Subcutaneous abdominal adipose tissue (tissue), 5 donors: ENCODE data around the gene CCDC157.

Experiments
- H3K27ac ChIP-seq: one replicate; pipeline ENCODE4 v1.7.0; 2013; ENCODE audit warnings: low read depth, mild to moderate bottlenecking, inconsistent platforms, low read length, moderate library complexity
- H3K27me3 ChIP-seq, 5 donors: one replicate each; pipeline ENCODE4 v1.7.0; 2013; ENCODE audit warnings: low read length in 5 of 5, inconsistent platforms in 1 of 5; ENCODE audit not compliant: control insufficient read depth in 5 of 5, insufficient read depth in 4 of 5
- H3K36me3 ChIP-seq, 5 donors: one replicate each; pipeline ENCODE4 v1.7.0; 2013; ENCODE audit warnings: low read length in 5 of 5; ENCODE audit not compliant: control insufficient read depth in 5 of 5, insufficient read depth in 5 of 5
- H3K4me1 ChIP-seq, 5 donors: one replicate each; pipeline ENCODE4 v1.7.0; 2013; ENCODE audit warnings: low read length in 5 of 5, mild to moderate bottlenecking in 3 of 5, moderate library complexity in 1 of 5; ENCODE audit not compliant: control insufficient read depth in 5 of 5, insufficient read depth in 5 of 5
- H3K4me3 ChIP-seq, 5 donors: one replicate each; pipeline ENCODE4 v1.7.0; 2013; ENCODE audit warnings: low read length in 5 of 5, low read depth in 1 of 5
- H3K9ac ChIP-seq, 5 donors: one replicate each; pipeline ENCODE4 v1.7.0; 2013; ENCODE audit warnings: low read length in 5 of 5, mild to moderate bottlenecking in 4 of 5, moderate library complexity in 3 of 5
- H3K9me3 ChIP-seq, 5 donors: one replicate each; pipeline ENCODE4 v1.7.0; 2013; ENCODE audit warnings: low read length in 5 of 5; ENCODE audit not compliant: control insufficient read depth in 5 of 5
- donor health status: healthy.
- donor health status: healthy.
- donor health status: healthy.
- donor health status: healthy.
- donor health status: healthy.

The CCDC157 gene

DNA sequence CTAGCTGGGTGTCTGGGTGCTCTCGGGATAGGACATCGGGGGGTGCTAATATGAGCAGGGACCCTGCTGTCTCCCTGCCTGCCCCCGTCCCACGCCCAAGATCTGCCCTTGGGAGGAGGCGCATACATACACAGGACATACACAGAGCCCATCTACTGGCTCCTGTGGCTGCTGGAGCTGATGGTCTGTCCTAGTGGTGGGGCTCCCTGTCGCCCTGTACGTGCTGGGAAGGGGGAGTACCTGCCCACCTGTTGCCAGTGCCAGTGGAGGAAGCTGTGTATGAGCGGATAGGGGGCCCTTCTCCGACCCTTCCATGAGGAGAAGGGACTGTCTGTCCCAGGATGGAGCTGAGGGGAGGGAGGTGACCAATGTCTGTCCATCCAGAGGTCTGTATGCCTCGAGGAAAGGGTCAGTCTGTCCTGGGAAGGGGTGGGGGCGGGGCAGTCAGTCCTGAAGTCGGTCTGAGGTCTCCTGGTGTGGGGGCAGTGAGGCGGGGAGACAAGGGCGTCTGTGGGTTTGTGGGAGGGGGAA is 31.0 kb upstream of the CCDC157 start:
- H3K27ac ChIP-seq, result peak overlapping the region; percentile 99
- no peaks in the 10 kb centered on the region for H3K9me3 ChIP-seq
- peak overlapping the region; percentile 81 to 87 (median 81) for H3K4me3 ChIP-seq
- H3K9ac ChIP-seq, result peak overlapping the region; percentile 71 to 96 (median 90)
- peaks cover 20 to 54% (median 52%) of the 10 kb centered on the region in 5 donors for H3K4me1 ChIP-seq
- H3K27me3 ChIP-seq, result no peaks in the 10 kb centered on the region
- H3K36me3 ChIP-seq, result peaks cover 0 to 6% (median under 1%) of the 10 kb centered on the region in 5 donors

DNA sequence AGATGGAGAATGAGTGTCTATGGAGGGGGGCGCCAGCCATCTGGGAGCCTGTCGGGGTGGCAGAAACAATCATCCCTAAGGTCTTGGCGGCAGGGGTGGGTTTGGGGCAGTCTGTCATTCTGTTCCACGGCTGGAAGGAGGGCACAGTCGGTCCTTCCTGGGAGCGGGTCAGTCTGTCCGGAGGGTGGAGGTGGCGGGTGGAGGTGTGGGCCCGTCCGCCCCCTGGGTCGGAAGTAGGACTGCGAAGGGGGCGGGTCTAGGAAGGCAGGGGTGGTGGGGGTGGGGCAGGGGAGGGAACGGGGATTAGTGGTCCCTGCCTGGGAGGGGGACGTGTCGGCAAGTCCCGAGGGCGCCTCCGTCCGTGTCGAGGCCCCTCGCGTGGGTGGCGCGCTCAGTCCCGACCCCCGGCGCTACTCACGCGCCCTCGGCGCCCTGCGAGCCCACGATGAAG is 30.5 kb upstream of the CCDC157 start:
- no peaks in the 10 kb centered on the region for H3K9me3 ChIP-seq
- peaks cover 0 to 10% (median 3%) of the 10 kb centered on the region in 5 donors for H3K36me3 ChIP-seq
- H3K9ac ChIP-seq, result peak overlapping the region; percentile 74 to 96 (median 90)
- H3K4me3 ChIP-seq, result peak overlapping the region; percentile 81 to 87 (median 81)
- H3K4me1 ChIP-seq, result peaks cover 16 to 49% (median 47%) of the 10 kb centered on the region in 5 donors
- H3K27me3 ChIP-seq, result no peaks in the 10 kb centered on the region
- peak overlapping the region; percentile 99 for H3K27ac ChIP-seq

DNA sequence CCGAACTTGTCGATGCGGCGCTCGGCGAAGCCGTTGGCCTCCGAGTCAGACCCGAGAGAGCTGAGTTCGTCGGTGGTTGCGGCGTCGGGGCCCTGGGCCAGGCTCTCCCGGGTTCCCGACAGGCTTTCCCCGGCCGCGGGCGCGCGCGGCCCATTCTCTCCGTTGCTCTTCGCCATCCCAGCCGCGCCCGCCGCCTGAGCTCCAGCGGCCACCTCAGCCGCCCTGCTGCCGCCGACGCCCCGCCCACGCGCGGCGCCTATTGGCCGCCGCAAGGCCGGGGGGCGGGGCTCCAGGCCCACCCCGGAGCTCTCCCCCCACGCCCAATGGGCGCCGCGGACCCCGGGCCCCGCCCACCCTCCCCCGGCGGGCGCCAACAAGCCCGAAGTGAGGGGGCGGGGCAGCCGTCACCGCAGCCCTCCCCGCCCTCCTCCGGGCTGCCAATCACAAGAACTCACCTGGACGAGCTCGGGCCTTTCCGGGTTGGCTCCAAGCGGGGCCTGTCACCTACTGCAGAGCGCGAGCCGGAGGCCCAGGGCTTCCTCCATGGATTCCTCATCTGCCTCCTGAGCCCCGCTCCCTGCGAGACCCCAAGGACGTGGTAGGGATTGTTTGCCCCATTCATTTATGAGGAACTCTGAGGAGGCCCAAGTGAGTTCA is 30.0 kb upstream of the CCDC157 start, which contains the start of gene TBC1D10A:
TBC1D10A (minus strand) TSS at position 236 of the 657 bp plus-strand sequence; CDS start at position 176, 60 bp downstream.
- peak within 1 kb of the TSS; percentile 99 for H3K27ac ChIP-seq
- no peaks in the 10 kb centered on the region for H3K27me3 ChIP-seq
- H3K4me1 ChIP-seq, result peaks cover 14 to 44% (median 41%) of the 10 kb centered on the region in 5 donors
- peak within 1 kb of the TSS; percentile 81 to 87 (median 81) for H3K4me3 ChIP-seq
- peaks cover 0 to 12% (median 4%) of the 10 kb centered on the region in 5 donors for H3K36me3 ChIP-seq
- no peaks in the 10 kb centered on the region for H3K9me3 ChIP-seq
- H3K9ac ChIP-seq, result peak within 1 kb of the TSS; percentile 74 to 96 (median 90)

DNA sequence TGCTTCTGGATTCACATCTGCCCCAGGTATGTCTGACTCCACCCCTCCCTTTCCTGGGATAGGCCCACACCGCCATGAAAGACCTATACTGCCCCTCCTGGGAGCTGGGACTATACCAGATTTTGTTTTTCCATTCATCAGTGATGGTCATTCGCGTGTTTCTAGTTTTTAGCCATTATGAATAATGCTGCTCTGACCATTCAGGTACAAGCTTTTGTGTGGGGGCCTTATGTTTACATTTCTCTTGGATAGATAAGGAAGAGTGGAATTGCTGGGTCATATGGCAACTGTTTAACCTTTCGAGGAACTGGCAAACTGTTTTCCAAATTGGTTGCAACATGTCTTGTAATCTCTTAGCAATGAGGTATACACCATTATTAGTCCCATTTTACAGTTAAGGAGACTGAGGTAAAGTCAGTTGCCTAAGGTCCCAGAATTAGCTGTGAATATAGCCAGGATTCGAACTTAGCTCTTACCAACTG is 28.9 kb upstream of the CCDC157 start:
- no peaks in the 10 kb centered on the region for H3K9me3 ChIP-seq
- H3K36me3 ChIP-seq, result peaks cover 0 to 21% (median 11%) of the 10 kb centered on the region in 5 donors
- peaks cover 14 to 39% (median 36%) of the 10 kb centered on the region in 5 donors for H3K4me1 ChIP-seq
- H3K9ac ChIP-seq, result peak overlapping the region in 1 of 5 donors; percentile 75
- no peak overlapping the region for H3K27ac ChIP-seq
- H3K27me3 ChIP-seq, result no peaks in the 10 kb centered on the region
- no peak overlapping the region for H3K4me3 ChIP-seq

DNA sequence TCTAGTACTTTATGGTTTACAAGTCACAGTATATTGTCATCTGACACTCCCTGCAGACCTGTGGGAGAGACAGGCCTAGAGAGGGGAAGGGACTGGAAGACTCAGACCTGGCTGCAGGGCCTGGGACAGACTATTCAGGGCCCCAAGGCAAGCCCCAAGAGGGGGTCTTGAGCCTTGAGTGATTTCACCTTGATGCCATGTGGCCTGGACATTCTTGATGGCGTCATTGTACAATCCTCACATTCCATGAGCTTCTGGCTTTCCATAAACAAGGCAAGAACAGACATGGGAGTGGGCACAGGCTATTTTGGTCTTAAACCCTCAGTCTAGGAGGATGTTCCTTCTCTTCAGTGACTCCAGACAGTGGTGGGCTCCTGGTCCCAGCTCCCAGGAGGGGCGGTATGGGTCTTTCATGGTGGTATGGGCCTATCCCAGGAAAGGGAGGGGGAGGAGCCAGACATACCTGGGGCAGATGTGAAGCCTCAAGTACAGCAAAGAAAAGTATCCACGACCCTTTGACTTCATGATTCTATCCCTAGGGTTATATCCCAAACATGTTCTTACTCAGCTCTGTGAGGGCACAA is 28.2 kb upstream of the CCDC157 start:
- no peak overlapping the region for H3K27ac ChIP-seq
- H3K9me3 ChIP-seq, result no peaks in the 10 kb centered on the region
- no peaks in the 10 kb centered on the region for H3K27me3 ChIP-seq
- peaks cover 3 to 27% (median 17%) of the 10 kb centered on the region in 5 donors for H3K36me3 ChIP-seq
- H3K4me3 ChIP-seq, result no peak overlapping the region
- no peak overlapping the region for H3K9ac ChIP-seq
- H3K4me1 ChIP-seq, result peaks cover 14 to 37% (median 32%) of the 10 kb centered on the region in 5 donors

DNA sequence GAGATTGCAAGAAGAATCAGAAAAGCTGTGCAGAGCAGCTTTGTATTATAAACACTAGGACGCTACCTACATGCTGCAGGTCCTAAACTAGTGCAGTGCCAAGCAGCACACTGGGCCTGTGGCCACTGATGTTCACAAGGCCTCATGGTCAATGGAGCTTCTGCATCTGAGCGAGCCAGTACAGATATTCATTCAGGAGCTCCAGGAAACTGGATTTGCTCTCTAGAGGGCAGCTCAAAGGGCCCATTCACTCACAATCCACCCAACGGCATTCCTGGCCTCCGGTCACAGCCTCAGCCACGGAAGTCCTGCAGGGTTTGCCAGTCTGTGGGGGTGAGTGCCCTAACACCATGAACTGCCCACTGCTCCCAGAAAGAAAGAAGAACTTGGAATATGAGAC is 24.3 kb upstream of the CCDC157 start:
- Histone ChIP-seq H3K9me3 (no peaks in the 10 kb centered on the region), H3K4me1 (peaks cover 2 to 24% (median 13%) of the 10 kb centered on the region in 5 donors), H3K27me3 (no peaks in the 10 kb centered on the region), H3K4me3 (no peak overlapping the region), H3K9ac (no peak overlapping the region), H3K27ac (no peak overlapping the region), H3K36me3 (peaks cover 10 to 67% (median 57%) of the 10 kb centered on the region in 5 donors)

DNA sequence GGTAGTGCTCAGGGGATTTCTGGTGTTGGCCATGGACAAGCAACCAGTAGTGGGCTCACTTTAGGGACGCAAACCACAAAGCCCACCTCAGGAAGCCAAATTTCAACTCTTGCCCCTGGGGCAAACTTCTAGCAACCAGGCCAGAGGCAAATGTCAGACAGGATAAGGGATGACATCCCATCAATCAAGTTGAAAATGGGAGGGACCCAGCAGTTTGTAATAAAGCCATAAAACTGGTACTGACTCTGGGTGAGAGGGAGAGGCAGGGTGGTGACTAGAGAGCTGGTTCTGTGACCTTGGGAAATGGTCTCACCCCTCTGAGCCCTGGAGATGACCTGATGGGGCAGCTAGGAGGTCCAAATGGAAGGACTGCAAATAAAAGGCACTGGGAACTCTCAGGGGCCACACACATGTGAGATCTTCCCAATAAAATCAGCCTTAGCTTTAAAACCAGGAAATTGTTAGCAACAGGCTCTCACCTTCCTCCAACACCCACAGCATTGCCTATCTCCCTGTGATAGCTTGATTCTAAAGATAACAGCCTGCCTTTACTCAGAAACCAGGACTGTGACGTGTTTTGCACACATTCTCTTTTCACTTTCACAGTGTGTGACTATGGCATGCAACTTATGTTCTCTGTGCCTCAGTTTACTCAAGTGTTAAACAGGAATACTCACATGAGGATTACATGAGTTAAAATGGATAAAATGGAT is 23.7 kb upstream of the CCDC157 start:
- Histone ChIP-seq H3K9me3 (no peaks in the 10 kb centered on the region), H3K9ac (no peak overlapping the region), H3K4me1 (peaks cover 2 to 29% (median 13%) of the 10 kb centered on the region in 5 donors), H3K27ac (no peak overlapping the region), H3K36me3 (peaks cover 10 to 73% (median 63%) of the 10 kb centered on the region in 5 donors), H3K27me3 (no peaks in the 10 kb centered on the region), H3K4me3 (no peak overlapping the region)

DNA sequence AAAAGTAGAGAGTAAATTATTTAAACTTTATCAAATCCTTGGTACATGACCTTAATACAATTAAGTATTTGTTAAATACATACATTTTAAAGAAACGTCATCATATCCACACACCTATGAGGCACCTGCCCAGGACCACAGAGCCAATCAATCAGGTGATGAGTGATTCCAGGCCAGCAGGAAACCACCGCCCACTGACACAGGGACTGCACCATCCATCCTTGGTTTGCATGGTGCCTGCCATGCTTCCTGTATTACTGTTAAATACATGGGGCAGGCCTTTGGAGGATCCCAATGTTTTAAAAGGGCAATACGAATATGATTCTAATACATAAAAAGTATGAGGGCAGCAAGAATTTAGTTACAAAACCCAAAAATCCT is 23.1 kb upstream of the CCDC157 start:
- Histone ChIP-seq H3K36me3 (peaks cover 10 to 79% (median 67%) of the 10 kb centered on the region in 5 donors), H3K4me1 (peaks cover 2 to 33% (median 13%) of the 10 kb centered on the region in 5 donors), H3K9ac (no peak overlapping the region), H3K9me3 (no peaks in the 10 kb centered on the region), H3K27me3 (no peaks in the 10 kb centered on the region), H3K27ac (no peak overlapping the region), H3K4me3 (no peak overlapping the region)

DNA sequence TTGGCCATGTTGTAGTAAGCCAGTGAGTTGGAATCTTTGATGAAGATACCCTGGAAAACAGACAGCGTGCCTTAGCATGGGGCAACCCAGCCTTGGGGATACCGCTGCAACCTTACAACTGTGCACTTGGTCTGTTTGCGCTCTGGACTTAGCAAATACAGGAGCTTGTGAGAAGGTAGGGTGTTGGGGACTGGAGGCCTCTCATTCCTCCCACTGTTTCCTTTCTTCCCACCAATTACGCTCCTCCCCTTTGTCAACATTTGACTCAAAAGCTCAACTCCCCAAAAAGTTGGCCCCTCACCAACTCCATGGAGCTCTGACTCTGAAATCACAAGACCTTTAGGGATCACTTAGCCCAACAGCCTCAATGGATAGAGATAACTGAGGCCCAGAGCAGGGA is 22.2 kb upstream of the CCDC157 start:
- Histone ChIP-seq H3K36me3 (peaks cover 10 to 88% (median 76%) of the 10 kb centered on the region in 5 donors), H3K4me3 (no peak overlapping the region), H3K9me3 (no peaks in the 10 kb centered on the region), H3K27ac (no peak overlapping the region), H3K4me1 (peaks cover 2 to 37% (median 13%) of the 10 kb centered on the region in 5 donors), H3K9ac (no peak overlapping the region), H3K27me3 (no peaks in the 10 kb centered on the region)
